DOHH2 (cell line): ENCODE results near the gene GNAT3.

Source experiments
- H3F3A ChIP-seq: fragments of 200-600 bp; sonication (generic), shearing (Covaris generic); 2 replicates; pipeline ENCODE4 v1.6.0; 2016; ENCODE audit warnings: antibody characterized with exemption, mild to moderate bottlenecking; ENCODE audit not compliant: control insufficient read depth, insufficient read depth
- H3K27ac ChIP-seq: fragments of 200-600 bp; sonication (generic); 2 replicates; pipeline ENCODE4 v1.5.1; 2014; ENCODE audit warnings: low read depth, mild to moderate bottlenecking, low read length, moderate library complexity
- H3K27me3 ChIP-seq: fragments of 200-600 bp; sonication (generic); 2 replicates; pipeline ENCODE4 v1.6.1; 2014; ENCODE audit warnings: mild to moderate bottlenecking, low read length, mixed read lengths; ENCODE audit not compliant: control insufficient read depth
- H3K36me3 ChIP-seq: fragments of 200-600 bp; sonication (generic); 2 replicates; pipeline ENCODE4 v1.6.1; 2014; ENCODE audit warnings: mild to moderate bottlenecking, low read length, moderate library complexity, mixed read lengths; ENCODE audit not compliant: control insufficient read depth
- H3K4me1 ChIP-seq: fragments of 200-600 bp; sonication (generic); 2 replicates; pipeline ENCODE4 v1.6.1; 2014; ENCODE audit warnings: mild to moderate bottlenecking, low read length, mixed read lengths; ENCODE audit not compliant: control insufficient read depth
- H3K4me2 ChIP-seq: fragments of 200-600 bp; sonication (generic); 2 replicates; pipeline ENCODE4 v1.6.0; 2014; ENCODE audit warnings: mild to moderate bottlenecking, low read length, moderate library complexity
- H3K4me3 ChIP-seq: fragments of 200-600 bp; sonication (generic); 2 replicates; pipeline ENCODE4 v1.5.1; 2014; ENCODE audit warnings: mild to moderate bottlenecking, low read length, mixed read lengths
- H3K79me2 ChIP-seq: fragments of 200-600 bp; sonication (generic); 2 replicates; pipeline ENCODE4 v1.6.1; 2014; ENCODE audit warnings: mild to moderate bottlenecking, low read length, mixed read lengths; ENCODE audit not compliant: control insufficient read depth
- H3K9me2 ChIP-seq: fragments of 200-600 bp; sonication (generic); replicated peaks from 2 replicates; pipeline ENCODE4 v1.6.1; 2014; ENCODE audit warnings: mild to moderate bottlenecking, low read length, mixed read lengths; ENCODE audit not compliant: control insufficient read depth
- H3K9me3 ChIP-seq: fragments of 200-600 bp; sonication (generic); 2 replicates; pipeline ENCODE4 v1.6.1; 2014; ENCODE audit warnings: antibody characterized with exemption, low read length, mixed read lengths; ENCODE audit not compliant: control insufficient read depth, insufficient read depth
- H4K20me1 ChIP-seq: fragments of 200-600 bp; sonication (generic); 2 replicates; pipeline ENCODE4 v1.6.0; 2014; ENCODE audit warnings: low read depth, mild to moderate bottlenecking, antibody characterized with exemption, low read length, moderate library complexity; ENCODE audit not compliant: control insufficient read depth, insufficient read depth
- CTCF ChIP-seq: fragments of 200-600 bp; sonication (generic); IDR thresholded peaks from one replicate; pipeline ENCODE4 v1.5.1; 2014; ENCODE audit warnings: antibody characterized with exemption, mild to moderate bottlenecking, low read depth, low read length; ENCODE audit not compliant: poor library complexity, severe bottlenecking
- EZH2phosphoT487 ChIP-seq: fragments of 200-600 bp; sonication (generic); IDR thresholded peaks from 2 replicates; pipeline ENCODE4 v1.6.1; 2017; ENCODE audit warnings: borderline replicate concordance, mild to moderate bottlenecking, antibody characterized with exemption, low read length, moderate library complexity, mixed read lengths

GNAT3 gene

GRCh38 chr7:80432166-80432565 lies 79.7 kb downstream of the GNAT3 start:
- H3K79me2 ChIP-seq: no peaks in the 10 kb centered on the region
- no peaks in the 10 kb centered on the region for H3K27me3 ChIP-seq
- no peak overlapping the region for H3K4me3 ChIP-seq
- TF ChIP-seq EZH2phosphoT487: no peak
- no peak for TF ChIP-seq CTCF
- no peak overlapping the region for H3K27ac ChIP-seq
- no peaks in the 10 kb centered on the region for H3K9me2 ChIP-seq
- H3K4me2 ChIP-seq: no peak overlapping the region
- H3F3A ChIP-seq: no peaks in the 10 kb centered on the region
- H3K9me3 ChIP-seq: no peaks in the 10 kb centered on the region
- H4K20me1 ChIP-seq: no peaks in the 10 kb centered on the region
- no peaks in the 10 kb centered on the region for H3K36me3 ChIP-seq
- no peaks in the 10 kb centered on the region for H3K4me1 ChIP-seq

GRCh38 chr7:80429181-80429580 lies 82.7 kb downstream of the GNAT3 start:
- Histone ChIP-seq H3K27me3 (no peaks in the 10 kb centered on the region), H3K4me3 (no peak overlapping the region), H3K27ac (no peak overlapping the region), H3K79me2 (no peaks in the 10 kb centered on the region), H4K20me1 (no peaks in the 10 kb centered on the region), H3K9me2 (no peaks in the 10 kb centered on the region), H3K9me3 (no peaks in the 10 kb centered on the region), H3F3A (no peaks in the 10 kb centered on the region), H3K4me2 (no peak overlapping the region), H3K36me3 (no peaks in the 10 kb centered on the region), H3K4me1 (no peaks in the 10 kb centered on the region)
- no peak for TF ChIP-seq EZH2phosphoT487
- no peak for TF ChIP-seq CTCF

GRCh38 chr7:80428161-80429054 lies 83.5 kb downstream of the GNAT3 start:
- H4K20me1 ChIP-seq: no peaks in the 10 kb centered on the region
- no peak overlapping the region for H3K4me3 ChIP-seq
- no peaks in the 10 kb centered on the region for H3K27me3 ChIP-seq
- no peak overlapping the region for H3K27ac ChIP-seq
- H3K9me2 ChIP-seq: no peaks in the 10 kb centered on the region
- no peak for TF ChIP-seq EZH2phosphoT487
- TF ChIP-seq CTCF: peak; percentile 26
- no peaks in the 10 kb centered on the region for H3F3A ChIP-seq
- H3K9me3 ChIP-seq: no peaks in the 10 kb centered on the region
- H3K4me1 ChIP-seq: no peaks in the 10 kb centered on the region
- no peaks in the 10 kb centered on the region for H3K36me3 ChIP-seq
- no peak overlapping the region for H3K4me2 ChIP-seq
- H3K79me2 ChIP-seq: no peaks in the 10 kb centered on the region
